HCT116 (cell line): ENCODE measurements around the gene RPL29. TPM values are rescaled to one million over a fixed set of nuclear protein-coding genes. Genes with fewer than 3 reads are reported as not detected.

Experiments
- ATAC-seq: fragments of 200-7000 bp; cut with Tn5 transposase; 2 replicates; pipeline ENCODE4 v1.9.1; 2020; ENCODE audit warnings: mild to moderate bottlenecking, moderate library complexity
- BruUV-seq: library from RNA; stranded (reverse); fragments of 400-500 nt; replicated peaks from 2 replicates; lab custom pipeline; 2021; lab: Mats Ljungman, UMichigan
- CTCF ChIA-PET: fragments of 300-600 bp; sonication (Branson Sonifier 250); formaldehyde crosslinking; loops from one replicate; lab custom pipeline; 2021; ENCODE audit warnings: antibody characterized with exemption; lab: Charles Lee
- POLR2A ChIA-PET: fragments of 300-600, 350-600 bp; sonication (Branson Sonifier 250); formaldehyde crosslinking; loops from one replicate; lab custom pipeline; 2021; ENCODE audit warnings: antibody characterized with exemption; lab: Charles Lee
- RAD21 ChIA-PET, 2 experiments: fragments of 300-600 bp; sonication (Branson Sonifier 250); formaldehyde crosslinking; loops; one replicate each; lab custom pipeline; 2023; ENCODE audit warnings: low total read pairs in 2 of 2; ENCODE audit not compliant: uncharacterized antibody in 2 of 2, unreplicated experiment in 2 of 2, low non-redundant PET in 1 of 2; lab: Charles Lee
- DNase-seq: peaks from one replicate; pipeline ENCODE4 v3.0.0-alpha.2; 2010; ENCODE audit warnings: low read depth, low spot score
- H2AFZ ChIP-seq: fragments of 200-600 bp; shearing (Covaris generic), sonication (generic); 2 replicates; pipeline ENCODE4 v1.6.1; 2017; ENCODE audit warnings: low read depth, mixed run types, mixed read lengths, antibody characterized with exemption, low read length; ENCODE audit not compliant: poor library complexity, severe bottlenecking
- H3K27ac ChIP-seq: 2 replicates; pipeline ENCODE4 v1.5.1; 2012; ENCODE audit warnings: low read depth, low read length
- H3K27me3 ChIP-seq: fragments of 200-600 bp; sonication (generic); 2 replicates; pipeline ENCODE4 v1.6.1; 2016; ENCODE audit warnings: mixed run types, low read length, mixed read lengths; ENCODE audit not compliant: insufficient read depth
- H3K36me3 ChIP-seq, 2 experiments: fragments of 200-500 bp in 1 of 2; fragments of 200-600 bp in 1 of 2; sonication (Bioruptor generic) in 1 of 2; sonication (generic) in 1 of 2; 2 replicates each; pipeline versions ENCODE4 v1.5.1 to v1.6.1; 2014 to 2016; ENCODE audit warnings: low read length in 2 of 2, inconsistent platforms in 1 of 2, mixed read lengths in 1 of 2, mixed run types in 1 of 2; ENCODE audit not compliant: insufficient read depth in 2 of 2, control insufficient read depth in 1 of 2
- H3K4me1 ChIP-seq, 2 experiments: fragments of 200-600 bp in 1 of 2; sonication (generic) in 1 of 2; 2 replicates each; pipeline versions ENCODE4 v1.5.1 to v1.6.1; 2012 to 2017; ENCODE audit warnings: low read length in 2 of 2, inconsistent platforms in 1 of 2, mild to moderate bottlenecking in 1 of 2, mixed read lengths in 1 of 2, mixed run types in 1 of 2, moderate library complexity in 1 of 2; ENCODE audit not compliant: insufficient read depth in 2 of 2, control insufficient read depth in 1 of 2
- H3K4me2 ChIP-seq: fragments of 200-600 bp; sonication (generic); 2 replicates; pipeline ENCODE4 v1.6.1; 2017; ENCODE audit warnings: mixed run types, low read length, mixed read lengths
- H3K4me3 ChIP-seq, 2 experiments: fragments of 200-600 bp in 1 of 2; sonication (generic) in 1 of 2; replicated peaks in 1 of 2; 2 replicates each; pipeline ENCODE4 v1.5.1; 2011 to 2016; ENCODE audit warnings: low read length in 2 of 2, control low read depth in 1 of 2, low read depth in 1 of 2, mild to moderate bottlenecking in 1 of 2, mixed read lengths in 1 of 2, mixed run types in 1 of 2
- H3K79me2 ChIP-seq: fragments of 200-600 bp; sonication (generic); 2 replicates; pipeline ENCODE4 v1.6.1; 2017; ENCODE audit warnings: mild to moderate bottlenecking, mixed run types, low read length, moderate library complexity, mixed read lengths; ENCODE audit not compliant: insufficient read depth
- H3K9ac ChIP-seq: fragments of 200-600 bp; sonication (generic); 2 replicates; pipeline ENCODE4 v1.6.1; 2016; ENCODE audit warnings: low read length, mixed read lengths
- H3K9me2 ChIP-seq: fragments of 200-600 bp; sonication (generic), shearing (Covaris generic); 2 replicates; pipeline ENCODE4 v1.6.1; 2017; ENCODE audit warnings: mixed run types, mild to moderate bottlenecking, moderate library complexity; ENCODE audit not compliant: insufficient read depth
- H3K9me3 ChIP-seq, 2 experiments: fragments of 200-500 bp in 1 of 2; fragments of 200-600 bp in 1 of 2; sonication (Bioruptor generic) in 1 of 2; sonication (generic) in 1 of 2; 2 replicates each; pipeline ENCODE4 v1.6.1; 2014 to 2017; ENCODE audit warnings: low read length in 2 of 2, mixed read lengths in 2 of 2, inconsistent platforms in 1 of 2, low read depth in 1 of 2, mild to moderate bottlenecking in 1 of 2, mixed run types in 1 of 2, moderate library complexity in 1 of 2; ENCODE audit not compliant: control insufficient read depth in 1 of 2, insufficient read depth in 1 of 2
- H4K20me1 ChIP-seq: fragments of 200-600 bp; sonication (generic), shearing (Covaris generic); 2 replicates; pipeline ENCODE4 v1.6.1; 2017; ENCODE audit warnings: mixed run types, mild to moderate bottlenecking, moderate library complexity; ENCODE audit not compliant: insufficient read depth
- ELF1 ChIP-seq: IDR thresholded peaks from 2 replicates; pipeline ENCODE4 v1.6.1; 2012; ENCODE audit warnings: low read depth, borderline replicate concordance
- EZH2 ChIP-seq: fragments of 200-600 bp; sonication (generic); IDR thresholded peaks from 2 replicates; pipeline ENCODE4 v1.6.1; 2017; ENCODE audit warnings: antibody characterized with exemption, mixed run types
- EZH2phosphoT487 ChIP-seq: fragments of 200-600 bp; IDR thresholded peaks from 2 replicates; pipeline ENCODE4 v1.6.1; 2018; ENCODE audit warnings: antibody characterized with exemption, borderline replicate concordance
- JUND ChIP-seq: IDR thresholded peaks from 2 replicates; pipeline ENCODE4 v1.6.1; 2012
- MAX ChIP-seq: IDR thresholded peaks from 2 replicates; pipeline ENCODE4 v1.6.1; 2012
- POLR2AphosphoS5 ChIP-seq: IDR thresholded peaks from 2 replicates; pipeline ENCODE4 v1.6.1; 2011; ENCODE audit warnings: mild to moderate bottlenecking, low read depth, low read length, moderate library complexity
- REST ChIP-seq: IDR thresholded peaks from 2 replicates; pipeline ENCODE4 v1.6.1; 2012; ENCODE audit warnings: low read depth
- TCF7L2 ChIP-seq: IDR thresholded peaks from 2 replicates; pipeline ENCODE4 v1.7.0; 2011; ENCODE audit warnings: borderline replicate concordance, inconsistent platforms; ENCODE audit not compliant: insufficient read depth, insufficient read length; ENCODE audit errors: extremely low read depth
- ZBTB33 ChIP-seq: IDR thresholded peaks from 2 replicates; pipeline ENCODE4 v1.6.1; 2011; ENCODE audit warnings: mild to moderate bottlenecking, low read length, moderate library complexity; ENCODE audit not compliant: insufficient replicate concordance; ENCODE audit errors: extremely low read depth
- ZFX ChIP-seq: fragments of 450-650 bp; IDR thresholded peaks from 2 replicates; pipeline ENCODE4 v1.6.1; 2017
- ZNF274 ChIP-seq: fragments of 200-500 bp; sonication (Bioruptor generic); IDR thresholded peaks from 2 replicates; pipeline ENCODE4 v1.6.1; 2014; ENCODE audit warnings: mild to moderate bottlenecking, low read depth, low read length, inconsistent platforms
- intact Hi-C: fragments of 100-400 bp; cut with micrococcal nuclease; formaldehyde crosslinking; loops from 2 replicates; pipeline ENCODE4 v1.10.0; 2022
- total RNA-seq: library from RNA; stranded (reverse); gene quantifications from one replicate; pipeline ENCODE4 v1.2.1, GENCODE V29; 2021; ENCODE audit not compliant: unreplicated experiment

Gene RPL29
- total RNA-seq, 1 experiment from 2014 or later: 1,880 TPM

- TF ChIP-seq TCF7L2 (no peak), JUND (no peak), ZFX (no peak), MAX (no peak), ELF1 (no peak)
Observed at GRCh38 chr3:51959651-51960050, 36.0 kb downstream of the RPL29 start (continued).

GRCh38 chr3:51958603-51959521 is 36.8 kb downstream of the RPL29 start:
- CTCF ChIA-PET: no interaction called here
- POLR2A ChIA-PET: no interaction called here
- RAD21 ChIA-PET: no interaction called here
- no peak overlapping the region for H3K4me2 ChIP-seq
- H3K4me3 ChIP-seq: no peak overlapping the region
- H3K36me3 ChIP-seq: 0 out of 4 replicates have a peak, but pooled peaks cover 0 to 3% of the 10 kb centered on the region in 2 experiments
- DNase-seq (no peak), ATAC-seq (no peak)
- H3K79me2 ChIP-seq: no peaks in the 10 kb centered on the region
- no peaks in the 10 kb centered on the region for H3K27me3 ChIP-seq
- no peaks in the 10 kb centered on the region for H4K20me1 ChIP-seq
- H3K9ac ChIP-seq: no peak overlapping the region
- BruUV-seq: no TSS peak
- H2AFZ ChIP-seq: no peak overlapping the region
- no peak for TF ChIP-seq ZNF274
- TF ChIP-seq ZBTB33: no peak
- TF ChIP-seq POLR2AphosphoS5: no peak
- TF ChIP-seq ZFX: no peak
- no peak for TF ChIP-seq EZH2phosphoT487
- TF ChIP-seq EZH2: no peak
- no peak for TF ChIP-seq REST
- TF ChIP-seq, all 23 proteins: peak for 0
- H3K9me3 ChIP-seq: no peaks in the 10 kb centered on the region
- H3K4me1 ChIP-seq: no peaks in the 10 kb centered on the region
- intact Hi-C loops: no loop called here
- H3K27ac ChIP-seq: no peak overlapping the region
- H3K9me2 ChIP-seq: no peaks in the 10 kb centered on the region
